H1 (cell line): Measurements from ENCODE around the gene GSG1L2. TPM values are rescaled to one million over a fixed set of nuclear protein-coding genes. Genes with fewer than 3 reads are reported as not detected.

Experiments
- CTCF ChIA-PET: fragments of 300-600 bp; sonication (Branson Sonifier 250); formaldehyde crosslinking; loops from one replicate; lab custom pipeline; 2021; ENCODE audit not compliant: partially characterized antibody; lab: Charles Lee
- POLR2A ChIA-PET: fragments of 300-600 bp; sonication (Branson Sonifier 250); formaldehyde crosslinking; loops from one replicate; lab custom pipeline; 2021; ENCODE audit warnings: inconsistent platforms; ENCODE audit not compliant: partially characterized antibody; lab: Charles Lee
- DNase-seq, 2 experiments: peaks; one replicate each; pipeline versions ENCODE4 v3.0.0 to v3.0.0-alpha.2; 2010 to 2022; ENCODE audit warnings: low spot score in 2 of 2, low read depth in 1 of 2, mixed read lengths in 1 of 2
- FAIRE-seq: peaks from 2 replicates; lab custom pipeline; 2011; peaks lifted over from hg19 to GRCh38; lab: Jason Lieb, UNC
- H2AFZ ChIP-seq: 2 replicates; pipeline ENCODE4 v1.8.1; 2012; ENCODE audit warnings: low read length, inconsistent platforms
- H2AK5ac ChIP-seq: 2 replicates; pipeline ENCODE4 v1.6.1; 2013; ENCODE audit warnings: low read depth, low read length
- H2BK120ac ChIP-seq: replicated peaks from 2 replicates; pipeline ENCODE3; 2013; ENCODE audit warnings: low read depth, low read length, inconsistent platforms
- H2BK12ac ChIP-seq: 2 replicates; pipeline ENCODE4 v1.6.1; 2013; ENCODE audit warnings: low read depth, low read length
- H2BK15ac ChIP-seq: 2 replicates; pipeline ENCODE4 v1.6.1; 2013; ENCODE audit warnings: low read length
- H2BK20ac ChIP-seq: 2 replicates; pipeline ENCODE4 v1.6.1; 2013; ENCODE audit warnings: low read length
- H2BK5ac ChIP-seq: 2 replicates; pipeline ENCODE4 v1.6.1; 2013; ENCODE audit warnings: low read depth, low read length
- H3K14ac ChIP-seq: 2 replicates; pipeline ENCODE4 v1.6.1; 2013; ENCODE audit warnings: inconsistent platforms; ENCODE audit not compliant: insufficient read length
- H3K18ac ChIP-seq: 2 replicates; pipeline ENCODE4 v1.6.1; 2013; ENCODE audit warnings: low read length; ENCODE audit errors: extremely low read depth
- H3K23ac ChIP-seq: 2 replicates; pipeline ENCODE4 v1.6.1; 2013; ENCODE audit warnings: inconsistent platforms; ENCODE audit not compliant: insufficient read length
- H3K23me2 ChIP-seq: 2 replicates; pipeline ENCODE4 v1.6.1; 2013; ENCODE audit warnings: low read depth, low read length
- H3K27ac ChIP-seq: 2 replicates; pipeline ENCODE4 v1.6.1; 2011; ENCODE audit warnings: low read depth, low read length, inconsistent platforms
- H3K27me3 ChIP-seq, 4 experiments: replicated peaks in 1 of 4; 1 replicate in 1 of 4; 2 replicates in 3 of 4; pipeline versions ENCODE4 v1.6.1 to v1.8.1; 2011 to 2013; ENCODE audit warnings: low read length in 3 of 4, mild to moderate bottlenecking in 3 of 4, inconsistent platforms in 2 of 4, mixed read lengths in 2 of 4, moderate library complexity in 1 of 4; ENCODE audit not compliant: control insufficient read depth in 3 of 4, insufficient read depth in 3 of 4; ENCODE audit errors: extremely low read depth in 1 of 4
- H3K36me3 ChIP-seq, 4 experiments: 2 replicates each; pipeline versions ENCODE4 v1.6.1 to v1.8.1; 2011 to 2013; ENCODE audit warnings: mild to moderate bottlenecking in 4 of 4, low read length in 3 of 4, moderate library complexity in 2 of 4, control low read depth in 1 of 4, inconsistent platforms in 1 of 4; ENCODE audit not compliant: insufficient read depth in 4 of 4, control insufficient read depth in 2 of 4
- H3K4ac ChIP-seq: replicated peaks from 2 replicates; pipeline ENCODE3; 2013; ENCODE audit warnings: low read length, low read depth, mixed read lengths, inconsistent platforms; ENCODE audit not compliant: insufficient read length
- H3K4me1 ChIP-seq, 4 experiments: replicated peaks in 1 of 4; 1 replicate in 1 of 4; 2 replicates in 3 of 4; pipeline versions ENCODE4 v1.6.1 to v1.8.1; 2011 to 2013; ENCODE audit warnings: low read length in 3 of 4, inconsistent platforms in 2 of 4, mixed read lengths in 1 of 4; ENCODE audit not compliant: insufficient read depth in 4 of 4, control insufficient read depth in 3 of 4
- H3K4me2 ChIP-seq, 2 experiments: 2 replicates each; pipeline versions ENCODE4 v1.6.1 to v1.8.1; 2011 to 2013; ENCODE audit warnings: low read depth in 2 of 2, low read length in 2 of 2, control low read depth in 1 of 2, inconsistent platforms in 1 of 2, mild to moderate bottlenecking in 1 of 2; ENCODE audit not compliant: insufficient read depth in 1 of 2
- H3K4me3 ChIP-seq, 4 experiments: fragments of 200-600, 300-600 bp in 1 of 4; sonication (generic), shearing (Covaris generic), sonication (Bioruptor Twin) in 1 of 4; 2 replicates each; pipeline versions ENCODE4 v1.5.1 to v1.8.1; 2011 to 2016; ENCODE audit warnings: low read length in 4 of 4, low read depth in 3 of 4, control low read depth in 2 of 4, inconsistent platforms in 2 of 4, mild to moderate bottlenecking in 2 of 4, mixed read lengths in 1 of 4, moderate library complexity in 1 of 4; ENCODE audit not compliant: insufficient read depth in 2 of 4; ENCODE audit errors: extremely low read depth in 1 of 4
- H3K56ac ChIP-seq: replicated peaks from 2 replicates; pipeline ENCODE3; 2013; ENCODE audit warnings: low read depth, mild to moderate bottlenecking, mixed read lengths, low read length, inconsistent platforms; ENCODE audit not compliant: insufficient read length
- H3K79me1 ChIP-seq: 2 replicates; pipeline ENCODE4 v1.6.1; 2013; ENCODE audit warnings: low read depth, low read length, control low read depth
- H3K79me2 ChIP-seq, 2 experiments: 2 replicates each; pipeline versions ENCODE4 v1.6.1 to v1.8.1; 2012 to 2013; ENCODE audit warnings: low read length in 2 of 2, mild to moderate bottlenecking in 2 of 2, inconsistent platforms in 1 of 2; ENCODE audit not compliant: insufficient read depth in 2 of 2, control insufficient read depth in 1 of 2
- H3K9ac ChIP-seq, 4 experiments: replicated peaks in 1 of 4; 1 replicate in 1 of 4; 2 replicates in 3 of 4; pipeline versions ENCODE4 v1.6.1 to v1.8.1; 2011 to 2013; ENCODE audit warnings: low read depth in 3 of 4, low read length in 3 of 4, control low read depth in 2 of 4, mild to moderate bottlenecking in 2 of 4, moderate library complexity in 2 of 4, inconsistent platforms in 1 of 4; ENCODE audit errors: extremely low read depth in 1 of 4
- H3K9me3 ChIP-seq, 2 experiments: 2 replicates each; pipeline versions ENCODE4 v1.6.1 to v1.8.1; 2012 to 2013; ENCODE audit warnings: mild to moderate bottlenecking in 2 of 2, moderate library complexity in 2 of 2, control low read depth in 1 of 2, inconsistent platforms in 1 of 2, low read depth in 1 of 2, low read length in 1 of 2, mixed read lengths in 1 of 2; ENCODE audit not compliant: insufficient read depth in 2 of 2
- H4K20me1 ChIP-seq, 2 experiments: replicated peaks in 1 of 2; 2 replicates each; pipeline versions ENCODE3 to v1.8.1; 2011 to 2013; ENCODE audit warnings: inconsistent platforms in 2 of 2, low read length in 2 of 2, mild to moderate bottlenecking in 1 of 2; ENCODE audit not compliant: insufficient read depth in 2 of 2, control insufficient read depth in 1 of 2
- H4K5ac ChIP-seq: 2 replicates; pipeline ENCODE4 v1.6.1; 2013; ENCODE audit warnings: low read length, low read depth, mixed read lengths, inconsistent platforms; ENCODE audit not compliant: insufficient read length
- H4K8ac ChIP-seq: 2 replicates; pipeline ENCODE4 v1.8.0; 2013; ENCODE audit warnings: mild to moderate bottlenecking, moderate library complexity, low read length, inconsistent platforms; ENCODE audit not compliant: insufficient read depth; ENCODE audit errors: extremely low read depth
- H4K91ac ChIP-seq: replicated peaks from 2 replicates; pipeline ENCODE3; 2013; ENCODE audit warnings: low read length, mixed read lengths, inconsistent platforms; ENCODE audit not compliant: insufficient read length
- NRF1 ChIP-seq: IDR thresholded peaks from 2 replicates; pipeline ENCODE4 v1.6.1; 2011; ENCODE audit warnings: mild to moderate bottlenecking, low read depth, low read length, improper control_type of control experiment
- RBBP5 ChIP-seq: IDR thresholded peaks from 2 replicates; pipeline ENCODE4 v1.7.1; 2012; ENCODE audit warnings: low read depth, mild to moderate bottlenecking, inconsistent platforms, low read length, moderate library complexity, borderline replicate concordance
- SIN3A ChIP-seq, 2 experiments: IDR thresholded peaks in 1 of 2; conservative IDR thresholded peaks in 1 of 2; 2 replicates each; pipeline ENCODE4 v1.6.1; 2011 to 2012; ENCODE audit warnings: low read length in 2 of 2, improper control_type of control experiment in 1 of 2, low read depth in 1 of 2, mild to moderate bottlenecking in 1 of 2
- SIX5 ChIP-seq: IDR thresholded peaks from 2 replicates; pipeline ENCODE4 v1.6.1; 2011; ENCODE audit warnings: mild to moderate bottlenecking, low read depth, low read length
- TAF1 ChIP-seq: IDR thresholded peaks from 2 replicates; pipeline ENCODE4 v1.6.1; 2011; ENCODE audit warnings: mild to moderate bottlenecking, low read depth, low read length
- WGBS, 2 experiments: shearing (Covaris generic) in 1 of 2; methylation state at CpG; one replicate each; pipeline versions ENCODE4 v1.1.6 to v1.1.7; 2013 to 2015; ENCODE audit warnings: low lambda C conversion rate in 2 of 2, mixed read lengths in 2 of 2, inconsistent platforms in 1 of 2, low coverage in 1 of 2, missing lambda C conversion rate in 1 of 2; ENCODE audit not compliant: insufficient replicate concordance in 2 of 2, insufficient coverage in 1 of 2, insufficient read length in 1 of 2; ENCODE audit errors: extremely low coverage in 1 of 2, missing lambda C conversion rate in 1 of 2; 5-methylcytosine and 5-hydroxymethylcytosine counted together
- polyA plus RNA-seq, 7 experiments: library from polyadenylated mRNA; depleted of rRNA in 3 of 7; stranded (reverse) in 5 of 7; unstranded in 2 of 7; fragments of >200 nt in 5 of 7; fragments of 200-250 nt in 2 of 7; gene quantifications; 1 replicate in 5 of 7; 2 replicates in 1 of 7; 4 replicates in 1 of 7; pipeline versions ENCODE4 v1.2.1 to v1.2.3, GENCODE V29; 2011 to 2013; ENCODE audit warnings: missing spikeins in 2 of 7, mixed read lengths in 2 of 7
- total RNA-seq: library from RNA; stranded (reverse); fragmentation: NEBNext Ultra II Directional; extraction: Animal tissue kit (Norgen Biotek cat#: 25700); gene quantifications from 2 replicates; pipeline ENCODE4 v1.2.1, GENCODE V29; 2021
- TF ChIP-seq, protein P1 (sequence below): IDR thresholded peaks from 2 replicates; pipeline ENCODE4 v1.6.1; 2011; ENCODE audit warnings: low read depth, mild to moderate bottlenecking, low read length; ENCODE audit not compliant: insufficient read depth

The GSG1L2 gene
- total and polyA plus RNA-seq, 2 of the 8 experiments (the other 6 are each of a cell fraction or from before 2014, with no cell fraction given), result not detected

DNA sequence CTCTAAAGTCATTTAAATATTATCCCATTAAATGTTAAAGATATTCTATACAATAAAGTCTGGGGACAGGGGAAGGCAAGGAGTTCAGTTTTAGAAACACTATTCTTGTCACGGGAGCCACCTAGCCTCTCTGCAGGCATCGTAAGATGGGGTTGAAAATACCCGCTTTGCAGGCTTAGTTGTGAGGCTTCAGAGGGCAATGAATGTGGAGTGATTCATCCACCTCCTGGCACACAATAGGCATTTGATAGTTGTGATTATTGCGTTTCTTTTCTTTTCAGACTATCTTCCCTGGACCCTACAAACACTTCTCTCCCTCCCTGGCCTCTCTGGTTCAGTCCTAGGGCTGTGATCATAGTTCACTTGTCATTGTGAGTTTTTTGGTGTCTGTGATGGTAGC, 23.4 kb upstream of the GSG1L2 start:
- WGBS, 2 experiments, result 94% methylated on average over 4 of the region's 4 CpGs; no CpG with 5 or more reads in 1 of the 2 experiments
- H3K36me3 ChIP-seq, result no peaks in the 10 kb centered on the region; a peak in 1 of 8 replicates
- H3K27ac ChIP-seq, result no peak overlapping the region
- no peaks in the 10 kb centered on the region for H3K79me2 ChIP-seq
- ChIA-PET POLR2A (no interaction called here), CTCF (interaction anchor here (0.5 to 1.3 kb wide), 2 partner anchors 59 to 60 kb away, joined by 4 read pairs; partner anchors contain the start of gene RCVRN)
- no peak overlapping the region for H4K8ac ChIP-seq
- H3K23me2 ChIP-seq, result no peaks in the 10 kb centered on the region; the same call in 1 of the 2 replicates
- no peaks in the 10 kb centered on the region for H3K79me1 ChIP-seq
- H3K9ac ChIP-seq, result no peak overlapping the region
- H3K56ac ChIP-seq, result no peak overlapping the region
- no peak overlapping the region for H2BK15ac ChIP-seq
- no peak overlapping the region for H2BK5ac ChIP-seq
- H3K4ac ChIP-seq, result no peak overlapping the region
- no peak for FAIRE-seq
- H3K4me3 ChIP-seq, result no peak overlapping the region
- H2AFZ ChIP-seq, result no peak overlapping the region
- no peaks in the 10 kb centered on the region for H3K27me3 ChIP-seq
- no peaks in the 10 kb centered on the region for H4K20me1 ChIP-seq
- DNase-seq, result no peak
- no peaks in the 10 kb centered on the region for H3K4me1 ChIP-seq
- H3K4me2 ChIP-seq, result no peak overlapping the region
- H3K9me3 ChIP-seq, result no peaks in the 10 kb centered on the region
- no peak overlapping the region for H3K14ac ChIP-seq
- no peak overlapping the region for H2AK5ac ChIP-seq
- H2BK20ac ChIP-seq, result no peak overlapping the region
- no peak overlapping the region for H4K91ac ChIP-seq
- no peak overlapping the region for H3K23ac ChIP-seq
- no peak overlapping the region for H4K5ac ChIP-seq
- H2BK12ac ChIP-seq, result no peak overlapping the region
- H3K18ac ChIP-seq, result no peak overlapping the region
- H2BK120ac ChIP-seq, result no peak overlapping the region
- TF ChIP-seq, protein P1, sequence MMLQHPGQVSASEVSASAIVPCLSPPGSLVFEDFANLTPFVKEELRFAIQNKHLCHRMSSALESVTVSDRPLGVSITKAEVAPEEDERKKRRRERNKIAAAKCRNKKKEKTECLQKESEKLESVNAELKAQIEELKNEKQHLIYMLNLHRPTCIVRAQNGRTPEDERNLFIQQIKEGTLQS, result no peak
- no peak for TF ChIP-seq RBBP5
- TF ChIP-seq SIX5, result no peak
- no peak for TF ChIP-seq SIN3A (conservative IDR thresholded peaks at IDR 0.05 in 1 of 2, IDR thresholded peaks at IDR 0.05 in 1 of 2; ENCODE audit: low read depth in 1 of 2, low read length in 2 of 2)
- TF ChIP-seq NRF1, result no peak
- TF ChIP-seq TAF1, result no peak
